ENCODE data around the gene TM7SF2.
A peak's percentile ranks its signal among the peaks of the same experiment; 100 is the strongest.

The TM7SF2 gene

DNA sequence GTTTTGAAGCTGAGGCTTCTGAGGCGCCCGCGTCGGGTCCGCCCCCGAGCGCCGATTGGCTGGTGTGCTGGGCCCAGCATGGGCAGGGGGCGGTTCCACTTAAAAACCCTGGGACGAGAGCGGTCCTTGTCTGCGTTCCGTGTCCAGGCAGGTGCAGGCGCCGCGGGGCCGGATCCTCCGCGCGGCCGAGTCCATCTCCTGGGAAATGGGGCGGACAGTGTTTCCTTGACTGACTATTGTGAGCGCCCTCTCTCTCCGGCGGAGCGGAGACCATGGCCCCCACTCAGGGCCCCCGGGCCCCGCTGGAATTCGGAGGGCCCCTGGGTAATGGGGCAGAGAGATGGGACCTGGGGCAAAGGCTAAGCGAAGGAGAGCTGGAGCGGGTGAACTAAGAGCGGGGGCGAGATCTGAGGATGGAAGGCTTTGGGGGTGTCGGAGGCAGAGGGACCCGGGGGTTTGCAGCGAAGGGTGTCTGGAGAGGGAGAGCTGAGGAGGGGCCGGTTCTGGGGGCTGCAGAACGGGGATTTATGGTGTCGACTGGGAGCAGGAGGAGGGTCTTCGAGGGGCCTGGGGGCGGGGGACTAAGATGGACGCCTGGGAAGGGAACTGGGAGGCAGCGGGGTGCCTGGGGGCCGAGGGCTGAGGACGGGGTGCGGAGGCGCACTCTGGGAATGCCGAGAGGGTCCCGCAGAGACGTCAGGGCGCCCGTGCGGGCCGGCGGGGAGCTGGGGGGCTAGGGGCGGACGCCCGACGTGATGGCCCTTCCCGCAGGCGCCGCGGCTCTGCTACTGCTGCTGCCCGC lies at the start of gene TM7SF2:
Gene TM7SF2, plus strand, starts transcription at position 129 of the 802 bp plus-strand sequence. Its CDS starts 144 bp downstream, at position 273.
- peak; percentile 85 for DNase-seq

GRCh38 chr11:65063532-65063931 lies 48.1 kb upstream of the TM7SF2 start:
- no peak for DNase-seq

- no peak for DNase-seq
These were observed 46.8 kb upstream of the TM7SF2 start for GRCh38 chr11:65064847-65065240.

DNA sequence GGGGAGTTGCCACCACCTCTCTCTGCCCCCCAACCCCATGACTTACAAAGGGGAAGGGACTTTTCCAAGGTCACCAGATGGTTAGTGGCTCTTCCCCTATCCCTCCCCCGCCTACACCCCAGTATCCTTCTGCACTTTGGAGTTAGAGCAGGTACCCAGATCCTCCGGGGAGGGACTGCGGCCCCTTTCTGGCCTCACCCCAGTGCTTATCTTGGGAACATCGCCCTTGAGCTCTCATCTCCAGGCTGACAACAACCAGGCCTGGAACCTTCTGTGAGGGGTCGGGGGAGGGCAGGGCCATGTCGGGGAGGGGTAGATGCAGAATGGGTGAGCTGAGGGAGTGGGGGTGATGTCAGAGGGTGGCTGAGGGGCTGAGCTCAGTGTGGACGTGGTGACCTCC lies 45.8 kb upstream of the TM7SF2 start:
- no peak for DNase-seq

GRCh38 chr11:65066315-65066714 lies 45.4 kb upstream of the TM7SF2 start:
- no peak for DNase-seq

DNA sequence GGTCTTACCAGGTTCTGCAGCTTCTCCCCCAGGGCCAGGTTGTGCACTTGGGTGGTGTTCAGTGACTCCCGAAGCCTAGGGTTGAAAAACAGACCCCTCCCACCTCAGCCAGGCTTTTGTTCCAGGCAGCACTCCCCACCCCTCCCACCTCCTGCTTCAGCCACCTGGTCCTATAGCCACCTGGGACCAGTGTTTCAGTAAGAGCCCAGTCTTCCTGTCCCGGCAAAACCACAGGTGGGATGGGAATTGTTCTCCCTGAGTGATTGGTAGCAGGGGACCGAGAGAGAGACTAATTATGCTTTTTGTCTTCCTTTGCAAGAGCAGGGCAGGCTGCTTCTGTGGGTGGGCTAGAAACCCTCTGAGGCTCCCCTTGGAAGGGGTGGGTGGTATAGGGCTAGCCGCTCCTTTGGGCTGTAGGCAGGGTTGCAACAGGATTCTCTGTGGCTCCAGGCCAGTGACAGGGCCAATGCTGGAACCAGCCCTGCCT lies 44.8 kb upstream of the TM7SF2 start:
- no peak for DNase-seq

DNA sequence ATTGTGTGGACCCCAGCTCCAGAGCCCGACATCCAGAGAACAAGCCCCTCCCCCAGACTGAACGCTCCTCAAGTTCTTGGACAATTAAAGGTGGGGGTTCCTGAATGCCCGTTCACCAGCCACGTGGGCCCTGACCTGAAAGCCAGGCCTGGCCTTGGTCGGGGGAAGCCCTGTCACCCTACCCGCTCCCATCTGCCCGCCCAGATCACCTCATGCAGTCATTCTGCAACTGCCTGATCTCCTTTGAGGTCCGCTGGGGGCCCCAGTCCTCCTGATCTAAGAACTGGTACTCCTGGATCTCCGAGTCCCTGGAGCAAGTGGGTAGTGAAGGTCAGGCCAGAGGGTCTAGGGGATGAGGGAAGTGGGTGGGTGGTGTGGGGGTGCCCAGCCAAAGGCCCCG lies 44.2 kb upstream of the TM7SF2 start:
- no peak for DNase-seq

DNA sequence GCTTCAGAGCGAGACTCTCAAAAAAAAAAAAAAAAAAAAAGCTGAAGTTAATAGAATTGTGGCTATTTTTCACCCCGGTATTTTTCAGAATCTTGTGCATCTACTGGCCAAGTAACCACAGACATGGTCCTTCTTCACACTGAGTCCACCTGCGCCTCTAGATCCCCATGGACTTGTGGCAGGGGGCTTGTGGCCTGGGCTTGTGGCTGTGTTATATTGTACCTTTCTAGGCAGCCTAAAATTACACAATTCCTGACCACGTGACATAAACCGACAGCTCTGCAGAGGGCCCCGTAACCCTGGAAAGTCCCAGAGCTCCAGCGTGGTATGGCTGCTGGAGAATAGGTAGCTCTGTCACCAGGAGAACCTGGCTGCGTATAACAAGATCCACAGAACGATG lies 42.5 kb upstream of the TM7SF2 start:
- no peak for DNase-seq

- DNase-seq = no peak
These were observed 39.6 kb upstream of the TM7SF2 start for GRCh38 chr11:65071907-65072630.

GRCh38 chr11:65072631-65072966 lies 39.1 kb upstream of the TM7SF2 start:
- DNase-seq = no peak

GRCh38 chr11:65077451-65077850 lies 34.2 kb upstream of the TM7SF2 start:
- DNase-seq = no peak

DNA sequence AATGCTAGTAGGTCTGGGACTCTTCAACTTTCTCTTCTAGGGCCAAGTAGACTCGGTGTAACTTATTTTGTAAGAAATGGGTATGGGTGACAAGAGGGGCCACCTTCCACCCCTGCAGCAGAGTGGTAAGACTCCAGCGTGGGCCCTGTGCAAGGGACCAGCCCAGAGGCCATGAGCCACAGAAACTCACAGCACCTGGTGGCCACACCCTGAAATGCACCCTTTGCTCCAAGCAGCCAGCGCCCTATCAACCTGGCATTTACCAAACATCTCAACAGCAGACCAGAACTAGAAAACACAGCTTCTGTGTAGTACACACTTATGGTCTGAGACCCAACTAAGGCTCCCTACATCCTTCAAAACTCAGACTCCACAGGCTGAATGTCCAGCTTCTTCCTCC lies 33.5 kb upstream of the TM7SF2 start:
- DNase-seq = no peak

DNA sequence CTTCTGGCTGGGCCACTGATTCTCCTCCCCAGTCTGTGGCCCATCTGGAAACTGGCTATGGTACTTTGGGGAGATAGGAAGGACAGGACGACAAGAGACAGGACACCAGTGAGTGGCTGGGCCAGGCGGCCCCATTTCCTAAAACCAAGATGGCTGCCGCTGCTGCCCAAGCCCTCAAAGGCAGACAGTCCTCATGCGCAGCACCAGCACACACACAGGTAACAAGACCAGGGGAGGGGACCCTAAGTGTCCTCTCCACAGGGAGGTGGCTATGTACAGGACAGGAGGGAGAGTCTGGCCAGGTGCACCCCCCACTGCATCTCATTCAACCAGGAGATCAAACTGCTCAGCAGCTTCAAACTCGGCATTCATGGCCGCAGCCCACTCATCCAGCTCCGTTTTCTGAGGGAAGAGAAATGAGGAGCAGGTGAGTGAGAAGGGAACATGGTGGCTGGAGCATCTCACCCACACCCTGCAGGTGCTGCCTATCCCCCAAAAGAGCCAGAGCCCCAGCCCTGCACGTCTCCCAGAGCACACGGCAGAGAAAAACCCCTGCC lies 32.8 kb upstream of the TM7SF2 start:
- DNase-seq = no peak

- no peak for DNase-seq
These were observed 28.4 kb upstream of the TM7SF2 start for GRCh38 chr11:65083134-65083833.

- DNase-seq = peak; percentile 90
These were observed 27.7 kb upstream of the TM7SF2 start, which contains the start of the genes CDCA5 and ZFPL1 for GRCh38 chr11:65083834-65084597. TSS of gene CDCA5 (minus strand) at chr11:65084040. CDS start at chr11:65083978, 62 bp downstream. TSS of gene ZFPL1 (plus strand) at chr11:65084222. CDS start at chr11:65084699, 477 bp downstream.

DNA sequence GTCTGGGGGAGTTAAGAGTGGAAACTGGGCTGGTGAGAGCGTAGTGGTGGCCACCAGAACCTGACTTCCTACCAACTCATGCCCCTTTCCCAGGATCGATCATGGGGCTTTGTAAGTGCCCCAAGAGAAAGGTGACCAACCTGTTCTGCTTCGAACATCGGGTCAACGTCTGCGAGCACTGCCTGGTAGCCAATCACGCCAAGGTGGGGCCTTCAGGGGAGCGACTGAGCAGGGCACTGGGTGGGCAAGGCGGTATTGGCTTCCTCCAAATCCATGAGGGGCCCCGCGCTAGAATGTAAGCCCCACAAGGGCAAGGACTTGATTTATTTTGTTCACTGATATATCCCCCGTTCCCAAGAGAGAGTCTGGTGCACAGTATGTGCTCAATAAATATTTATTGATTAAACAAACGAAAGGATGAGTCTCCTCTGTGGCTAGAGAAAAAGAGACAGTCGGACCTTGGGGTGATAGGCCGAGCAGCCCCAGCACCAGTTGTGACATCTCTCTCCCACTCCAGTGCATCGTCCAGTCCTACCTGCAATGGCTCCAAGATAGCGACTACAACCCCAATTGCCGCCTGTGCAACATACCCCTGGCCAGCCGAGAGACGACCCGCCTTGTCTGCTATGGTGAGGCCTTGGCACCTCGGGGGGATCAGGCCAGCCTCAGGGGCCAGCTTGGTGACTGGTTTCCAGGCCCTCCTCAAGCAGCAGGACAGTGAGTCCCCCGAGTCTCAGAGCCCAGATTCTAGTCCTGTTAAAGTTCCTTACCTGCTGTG lies 26.9 kb upstream of the TM7SF2 start:
- no peak for DNase-seq

GRCh38 chr11:65085446-65085845 lies 26.2 kb upstream of the TM7SF2 start:
- DNase-seq = no peak

DNA sequence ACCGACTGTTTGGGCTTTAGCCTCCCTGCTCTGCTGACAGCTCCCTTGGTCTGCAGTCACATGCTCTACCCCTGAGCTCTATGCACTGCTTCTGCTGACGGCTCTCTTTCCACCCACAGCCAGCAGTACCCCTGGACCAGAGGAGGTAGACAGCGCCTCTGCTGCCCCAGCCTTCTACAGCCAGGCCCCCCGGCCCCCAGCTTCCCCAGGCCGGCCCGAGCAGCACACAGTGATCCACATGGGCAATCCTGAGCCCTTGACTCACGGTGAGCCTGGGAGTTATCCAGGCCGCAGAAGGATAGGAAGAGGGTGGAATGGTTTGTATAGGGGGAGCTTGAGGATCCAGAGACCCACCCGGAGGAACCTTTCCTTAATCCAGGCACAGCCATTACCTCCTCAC lies 24.9 kb upstream of the TM7SF2 start:
- DNase-seq = no peak

DNA sequence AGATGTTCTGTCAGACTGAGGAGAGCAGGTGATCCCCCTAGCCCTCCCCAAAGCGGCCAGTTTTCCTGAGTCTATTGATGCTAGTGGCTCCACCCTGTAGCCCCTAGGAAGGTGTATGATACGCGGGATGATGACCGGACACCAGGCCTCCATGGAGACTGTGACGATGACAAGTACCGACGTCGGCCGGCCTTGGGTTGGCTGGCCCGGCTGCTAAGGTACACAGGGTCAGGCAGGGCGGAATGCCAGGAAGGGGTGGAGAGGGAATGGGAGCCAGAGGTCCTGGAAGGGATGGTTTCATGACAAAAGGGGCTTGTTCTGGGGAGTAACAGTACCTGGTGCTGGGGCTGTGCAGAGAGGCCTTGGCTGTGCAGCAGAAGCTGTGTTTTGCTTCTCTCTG lies 24.5 kb upstream of the TM7SF2 start:
- DNase-seq = no peak

DNA sequence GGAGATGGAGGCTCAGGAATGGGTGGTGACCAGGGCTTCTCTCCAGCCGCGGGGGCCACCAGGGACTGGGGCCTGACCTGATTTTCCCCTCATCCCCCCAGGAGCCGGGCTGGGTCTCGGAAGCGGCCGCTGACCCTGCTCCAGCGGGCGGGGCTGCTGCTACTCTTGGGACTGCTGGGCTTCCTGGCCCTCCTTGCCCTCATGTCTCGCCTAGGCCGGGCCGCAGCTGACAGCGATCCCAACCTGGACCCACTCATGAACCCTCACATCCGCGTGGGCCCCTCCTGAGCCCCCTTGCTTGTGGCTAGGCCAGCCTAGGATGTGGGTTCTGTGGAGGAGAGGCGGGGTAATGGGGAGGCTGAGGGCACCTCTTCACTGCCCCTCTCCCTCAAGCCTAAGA lies 23.8 kb upstream of the TM7SF2 start:
- DNase-seq = no peak

GRCh38 chr11:65089621-65090020 lies 22.1 kb upstream of the TM7SF2 start:
- DNase-seq = no peak

DNA sequence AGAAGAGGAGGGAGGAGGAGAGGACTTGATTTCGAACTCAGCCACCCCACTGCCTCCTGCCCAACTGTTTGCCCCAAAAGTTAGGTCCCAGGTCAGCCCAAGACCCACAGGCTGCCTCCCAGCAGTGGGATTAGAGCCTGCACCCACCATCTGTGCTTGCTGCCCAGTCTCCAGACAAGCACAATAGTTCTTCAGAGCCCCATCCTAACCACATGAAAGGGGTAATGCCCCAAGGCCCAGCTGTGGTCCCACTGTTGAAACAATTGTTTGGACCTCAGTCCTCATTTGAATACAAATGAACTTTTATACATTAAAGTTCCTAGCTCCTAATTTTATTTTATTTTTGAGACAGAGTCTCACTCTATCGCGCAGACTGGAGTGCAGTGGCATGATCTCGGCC lies 21.0 kb upstream of the TM7SF2 start:
- no peak for DNase-seq

Measured in NCI-H446 treated with DMSO at 0.1 percent for 48 hours (cell line).